GM23248 (cell line): ENCODE data around the gene DDAH1.

ENCODE experiments used
- EZH2 ChIP-seq: fragments of 200-600 bp; sonication (generic); IDR thresholded peaks from 2 replicates; pipeline ENCODE4 v1.6.1; 2018; ENCODE audit warnings: antibody characterized with exemption, mild to moderate bottlenecking; ENCODE audit not compliant: insufficient read depth, poor library complexity, severe bottlenecking
- EZH2phosphoT487 ChIP-seq: fragments of 200-600 bp; sonication (generic); IDR thresholded peaks from 2 replicates; pipeline ENCODE4 v1.6.1; 2018; ENCODE audit warnings: antibody characterized with exemption, moderate library complexity, mild to moderate bottlenecking, low read depth; ENCODE audit not compliant: insufficient read depth

- TF ChIP-seq EZH2 (no peak), EZH2phosphoT487 (no peak)
These were observed 55.4 kb downstream of the DDAH1 start for GRCh38 chr1:85409516-85409915.
